Measurements from ENCODE around the gene IL5RA. TPM values are rescaled to one million over a fixed set of nuclear protein-coding genes. Genes with fewer than 3 reads are reported as not detected.

IL5RA gene
- total RNA-seq, 1 experiment from 2014 or later, result not detected

DNA sequence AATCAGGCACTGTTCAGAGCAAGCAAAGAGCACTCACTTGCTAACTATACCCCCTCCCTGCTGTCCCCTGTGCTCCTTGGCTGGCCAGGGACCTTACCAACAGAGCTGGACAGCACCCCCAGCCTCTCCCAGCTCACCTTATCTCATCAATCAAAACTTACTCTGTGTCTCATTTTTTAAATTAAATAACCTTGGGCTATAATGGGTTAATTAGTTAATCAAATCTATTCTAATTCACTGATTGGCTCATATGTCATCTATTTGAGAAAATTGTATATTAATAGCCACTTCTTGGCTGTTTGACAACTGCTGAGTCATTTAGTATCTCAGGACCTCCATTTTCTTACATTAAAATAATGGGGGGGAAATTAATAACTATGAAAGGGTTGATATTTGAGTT lies 22.9 kb downstream of the IL5RA start:
- Histone ChIP-seq H3K4me3 (no peak overlapping the region), H3K9me3 (replicated peaks) (no peaks in the 10 kb centered on the region), H3K27me3 (no peaks in the 10 kb centered on the region), H3K27ac (no peak overlapping the region), H3K36me3 (no peaks in the 10 kb centered on the region), H3K4me1 (no peaks in the 10 kb centered on the region)
- DNase-seq, result no peak

DNA sequence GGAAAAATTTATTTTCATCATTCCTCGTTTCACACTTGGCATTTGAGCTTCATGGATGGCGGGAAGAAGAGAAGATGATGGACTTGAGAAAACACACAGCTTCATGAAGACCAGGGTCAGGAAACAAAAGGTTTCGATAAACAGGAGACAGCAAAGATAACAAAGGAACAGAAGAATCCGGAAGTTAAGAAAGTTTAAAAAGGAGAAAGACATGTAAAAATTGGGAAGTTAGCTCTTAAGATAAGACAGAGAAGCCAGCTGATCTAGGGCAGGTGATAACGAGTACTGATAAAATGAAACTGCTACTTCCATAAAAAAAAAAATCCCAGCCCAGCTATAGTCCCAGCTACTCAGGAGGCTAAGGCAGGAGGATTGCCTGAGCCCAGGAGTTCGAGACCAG lies 23.9 kb downstream of the IL5RA start:
- no peaks in the 10 kb centered on the region for H3K27me3 ChIP-seq
- no peak overlapping the region for H3K27ac ChIP-seq
- H3K9me3 ChIP-seq (replicated peaks), result no peaks in the 10 kb centered on the region
- no peaks in the 10 kb centered on the region for H3K36me3 ChIP-seq
- H3K4me1 ChIP-seq, result no peaks in the 10 kb centered on the region
- H3K4me3 ChIP-seq, result no peak overlapping the region
- no peak for DNase-seq

DNA sequence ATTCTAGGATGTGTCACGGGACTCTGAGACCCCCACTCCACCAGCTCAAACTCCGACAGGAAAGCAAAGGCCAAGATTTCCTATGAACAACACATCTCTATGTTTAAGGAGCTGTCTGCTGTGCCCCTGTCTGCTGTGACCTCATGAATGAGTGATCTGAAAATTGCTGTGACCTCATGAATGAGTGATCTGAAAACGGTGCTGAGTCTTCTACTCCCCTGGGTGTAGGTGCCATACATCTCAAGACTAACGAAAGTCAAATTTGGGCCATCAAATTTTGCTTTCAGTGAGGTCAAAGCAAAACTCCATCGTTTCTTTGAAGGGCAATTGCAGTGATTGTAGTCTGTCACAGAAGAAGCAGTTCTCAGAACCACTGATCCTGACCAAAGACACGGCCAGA lies 24.4 kb downstream of the IL5RA start:
- Histone ChIP-seq H3K9me3 (replicated peaks) (no peaks in the 10 kb centered on the region), H3K27ac (no peak overlapping the region), H3K4me3 (no peak overlapping the region), H3K36me3 (no peaks in the 10 kb centered on the region), H3K4me1 (no peaks in the 10 kb centered on the region), H3K27me3 (no peaks in the 10 kb centered on the region)
- DNase-seq, result no peak

DNA sequence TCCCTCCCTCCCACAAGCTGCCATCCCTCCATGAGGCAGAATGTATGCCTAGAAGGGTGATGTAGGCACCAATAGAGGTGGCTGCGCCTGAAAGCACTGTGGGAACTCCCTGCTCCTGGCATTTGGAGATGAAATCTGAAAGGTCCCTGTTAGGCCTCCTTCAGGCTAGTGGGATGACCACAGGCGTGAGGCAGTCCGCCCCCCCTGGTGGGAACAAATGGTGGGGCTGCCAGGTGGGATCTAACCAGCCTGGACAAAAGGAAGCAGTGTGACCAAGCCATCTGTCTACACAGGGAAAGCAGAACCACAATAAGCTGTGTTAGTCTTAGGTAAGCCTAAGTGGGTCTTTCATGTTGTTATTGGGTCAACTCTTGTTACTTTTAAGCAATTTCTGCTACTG lies 25.3 kb downstream of the IL5RA start:
- DNase-seq, result no peak
- Histone ChIP-seq H3K4me1 (no peaks in the 10 kb centered on the region), H3K27ac (no peak overlapping the region), H3K9me3 (replicated peaks) (no peaks in the 10 kb centered on the region), H3K27me3 (no peaks in the 10 kb centered on the region), H3K36me3 (no peaks in the 10 kb centered on the region), H3K4me3 (no peak overlapping the region)

DNA sequence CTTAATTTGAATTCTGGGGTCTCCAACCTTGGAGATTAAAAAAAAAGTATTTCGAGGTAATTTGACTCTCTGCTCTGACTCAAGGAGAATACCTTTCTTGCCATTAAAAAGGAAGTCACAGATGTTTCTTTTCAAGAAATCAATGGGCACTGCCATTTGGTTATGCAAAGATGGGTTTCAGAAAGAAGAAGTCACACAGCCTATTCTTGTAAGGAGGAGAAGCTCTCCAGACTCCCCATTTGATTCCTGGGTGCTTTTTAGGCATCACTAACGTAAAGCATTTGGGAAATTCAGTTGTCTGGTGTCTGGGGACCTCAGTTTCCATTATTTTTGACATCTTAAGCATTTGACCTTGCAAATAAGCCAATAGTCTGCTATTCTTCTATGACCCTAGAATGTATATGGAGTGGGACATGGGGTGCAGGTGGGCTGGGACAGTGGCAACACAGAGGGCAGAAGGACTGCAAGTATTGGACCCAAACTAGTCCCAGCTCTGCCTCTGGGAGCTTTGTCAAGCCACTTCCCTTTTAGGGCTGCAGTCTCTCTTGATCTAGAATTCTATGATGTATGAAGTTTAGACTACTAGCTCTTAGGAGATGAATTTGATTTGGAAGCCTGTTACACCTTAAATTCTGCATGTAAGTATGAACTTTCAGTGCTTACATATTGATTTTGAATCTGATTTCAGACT lies 27.8 kb downstream of the IL5RA start:
- Histone ChIP-seq H3K9me3 (replicated peaks) (no peaks in the 10 kb centered on the region), H3K4me1 (no peaks in the 10 kb centered on the region), H3K4me3 (no peak overlapping the region), H3K36me3 (no peaks in the 10 kb centered on the region), H3K27me3 (no peaks in the 10 kb centered on the region), H3K27ac (no peak overlapping the region)
- DNase-seq, result no peak

DNA sequence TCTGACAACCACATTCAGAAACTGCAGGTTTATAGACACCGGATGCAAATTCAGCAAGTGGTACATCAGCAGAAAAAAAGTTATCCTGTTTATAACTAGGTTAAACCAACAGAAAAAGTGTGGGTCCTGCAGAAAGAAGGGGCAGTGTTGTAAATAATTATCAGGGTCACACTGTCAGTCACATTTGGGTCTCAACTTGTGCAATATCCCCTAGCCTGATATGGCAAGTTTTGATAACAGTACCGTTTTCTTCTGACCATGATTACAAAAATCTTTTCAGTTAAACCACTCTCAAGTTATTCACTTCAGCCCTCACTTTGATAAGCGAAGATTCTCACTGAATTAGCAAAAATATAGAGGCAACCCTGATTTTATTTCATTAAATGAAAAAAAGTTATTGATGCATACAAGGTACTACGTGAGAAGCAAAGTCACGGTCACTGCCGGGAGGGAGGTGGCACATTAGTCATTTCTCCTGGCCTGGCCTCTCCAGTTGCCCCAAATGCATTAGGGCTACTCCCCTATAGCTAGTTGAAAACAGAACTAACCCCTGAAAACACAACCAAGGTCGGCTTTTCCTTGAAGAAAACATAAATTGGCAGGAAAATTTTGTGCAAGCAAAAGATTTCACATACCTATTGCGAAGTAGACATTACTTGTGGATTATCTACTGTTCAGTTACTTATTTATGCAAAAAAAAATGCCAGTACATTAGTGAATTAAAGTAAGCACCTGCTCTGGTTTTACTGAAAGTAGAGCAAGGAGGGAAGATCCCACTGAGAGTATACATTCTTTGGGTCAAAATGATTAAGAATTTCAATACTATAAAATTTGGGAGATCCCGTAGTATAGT lies 28.6 kb downstream of the IL5RA start:
- Histone ChIP-seq H3K27me3 (no peaks in the 10 kb centered on the region), H3K4me1 (no peaks in the 10 kb centered on the region), H3K9me3 (replicated peaks) (no peaks in the 10 kb centered on the region), H3K4me3 (no peak overlapping the region), H3K36me3 (no peaks in the 10 kb centered on the region), H3K27ac (no peak overlapping the region)
- no peak for DNase-seq

DNA sequence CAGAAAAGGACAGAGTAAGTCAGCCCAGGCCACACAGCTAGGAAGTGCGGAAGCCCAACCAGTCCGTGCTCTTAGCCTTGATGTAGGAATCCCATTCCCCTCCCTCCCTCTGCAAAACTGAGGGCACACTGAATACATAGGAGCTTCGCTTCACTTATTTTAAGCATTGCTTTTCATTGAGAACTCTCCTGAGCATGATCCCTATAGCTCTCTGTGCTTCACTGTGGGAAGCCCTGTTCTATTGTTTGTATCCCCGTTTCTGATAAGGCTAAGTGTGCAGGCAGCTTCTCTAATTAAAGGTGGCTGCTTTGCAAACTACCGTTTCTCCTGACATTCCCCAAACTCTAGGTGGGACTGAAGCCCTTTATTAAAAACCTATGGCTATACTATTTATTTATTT lies 29.9 kb downstream of the IL5RA start:
- DNase-seq, result no peak
- Histone ChIP-seq H3K27ac (no peak overlapping the region), H3K27me3 (no peaks in the 10 kb centered on the region)

DNA sequence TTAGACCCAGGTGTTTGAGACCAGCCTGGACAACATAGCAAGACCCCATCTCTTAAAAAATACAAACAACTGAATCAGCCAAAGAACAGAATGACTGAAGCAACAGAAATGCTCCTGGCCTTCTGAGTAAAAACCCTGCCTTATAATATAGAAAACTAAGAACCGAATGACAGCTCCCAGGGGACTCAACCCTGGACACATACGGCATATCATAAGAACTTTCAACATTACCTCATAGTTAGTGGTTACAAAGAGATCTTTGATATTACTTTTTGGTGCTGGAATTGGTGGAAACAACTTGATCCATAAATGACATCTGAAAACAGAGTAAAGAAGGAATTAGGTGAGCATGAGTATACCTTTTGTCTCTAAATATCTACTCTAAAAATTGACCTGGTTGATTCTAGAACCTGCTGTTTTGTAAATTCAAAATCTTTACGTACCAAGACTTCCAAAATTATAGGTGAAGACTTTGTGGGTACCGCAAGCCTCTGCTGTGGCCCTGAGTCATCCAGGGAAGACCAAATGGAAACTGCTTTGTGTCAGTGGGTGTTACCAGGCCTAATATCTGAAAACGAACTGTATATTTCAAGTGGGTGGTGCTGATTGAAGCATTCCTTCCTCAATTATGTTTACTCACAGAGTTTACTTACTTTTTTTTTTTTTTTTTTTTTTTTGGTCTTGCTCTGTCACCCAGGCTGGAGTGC lies 35.5 kb downstream of the IL5RA start:
- Histone ChIP-seq H3K9me3 (replicated peaks) (no peaks in the 10 kb centered on the region), H3K27ac (no peak overlapping the region), H3K4me3 (no peak overlapping the region), H3K27me3 (no peaks in the 10 kb centered on the region), H3K4me1 (no peaks in the 10 kb centered on the region), H3K36me3 (no peaks in the 10 kb centered on the region)
- DNase-seq, result no peak

More for the DNA sequence above, 29.9 kb downstream of the IL5RA start:
- Histone ChIP-seq H3K4me1 (no peaks in the 10 kb centered on the region), H3K36me3 (no peaks in the 10 kb centered on the region), H3K9me3 (replicated peaks) (no peaks in the 10 kb centered on the region), H3K4me3 (no peak overlapping the region)

DNA sequence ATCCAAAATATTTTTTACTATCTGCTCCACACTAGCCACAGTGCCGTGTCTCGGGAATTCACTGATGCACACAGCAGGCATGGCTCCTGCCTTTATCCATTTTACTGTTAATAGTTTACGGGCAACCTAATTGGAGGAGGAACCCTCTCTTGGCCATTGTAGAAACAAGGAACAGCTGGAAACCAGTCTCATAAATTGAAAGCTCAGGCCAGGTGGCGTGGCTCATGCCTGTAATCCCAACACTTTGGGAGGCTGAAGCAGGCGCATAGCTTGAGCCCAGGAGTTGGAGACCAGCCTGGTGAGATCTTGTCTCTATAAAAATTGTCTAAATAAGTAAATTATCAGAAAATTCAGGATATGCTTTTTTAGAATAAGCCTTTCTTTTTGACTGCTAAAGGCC lies 39.0 kb downstream of the IL5RA start:
- Histone ChIP-seq H3K4me1 (no peaks in the 10 kb centered on the region), H3K27me3 (no peaks in the 10 kb centered on the region), H3K27ac (no peak overlapping the region), H3K9me3 (replicated peaks) (no peaks in the 10 kb centered on the region), H3K36me3 (no peaks in the 10 kb centered on the region), H3K4me3 (no peak overlapping the region)
- peak; percentile 44 to 71 for DNase-seq

DNA sequence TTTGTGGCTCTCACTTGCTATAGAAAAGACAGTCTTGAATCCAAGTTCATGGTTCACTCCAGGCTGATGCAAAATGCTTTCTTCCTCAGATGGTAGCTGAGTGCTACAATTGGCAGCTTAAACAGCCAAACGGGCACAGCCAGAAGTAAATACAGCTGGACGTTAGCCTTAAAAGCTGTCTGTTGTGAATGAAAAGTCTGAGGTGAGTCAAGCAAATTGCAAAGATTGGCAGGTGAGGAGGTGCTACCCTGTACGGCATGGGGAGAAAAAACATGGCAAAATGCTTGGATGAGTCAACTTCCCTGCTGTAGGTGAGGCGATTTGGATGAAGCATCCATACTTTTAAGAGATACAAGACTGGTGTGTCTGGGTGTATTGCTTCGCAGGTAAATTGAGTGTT lies 40.5 kb downstream of the IL5RA start:
- H3K4me1 ChIP-seq, result no peaks in the 10 kb centered on the region
- no peak for DNase-seq
- H3K36me3 ChIP-seq, result no peaks in the 10 kb centered on the region
- no peak overlapping the region for H3K27ac ChIP-seq
- H3K9me3 ChIP-seq (replicated peaks), result no peaks in the 10 kb centered on the region
- no peaks in the 10 kb centered on the region for H3K27me3 ChIP-seq
- no peak overlapping the region for H3K4me3 ChIP-seq

DNA sequence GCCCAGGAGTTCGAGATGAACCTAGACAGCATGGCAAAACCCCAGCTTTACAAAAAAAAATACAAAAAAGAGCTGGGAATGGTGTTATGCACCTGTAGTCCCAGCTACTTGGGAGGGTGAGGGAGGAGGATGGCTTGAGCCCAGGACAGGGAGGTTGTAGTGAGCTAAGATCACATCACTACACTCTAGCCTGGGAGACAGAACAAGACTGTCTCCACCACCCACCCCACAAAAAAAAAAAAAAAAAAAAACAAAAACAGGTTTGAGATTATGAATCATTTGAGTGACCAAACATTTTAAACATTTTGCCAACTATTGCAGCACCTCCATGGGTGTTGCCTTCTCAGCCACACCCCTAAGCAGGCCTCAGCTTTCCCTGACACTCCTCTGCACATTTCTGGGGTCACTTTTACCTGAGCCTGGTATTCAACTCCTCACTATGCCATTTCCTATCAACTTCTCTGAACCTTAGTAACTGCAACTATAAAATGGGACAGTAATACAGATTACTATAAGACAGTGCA lies 41.8 kb downstream of the IL5RA start:
- Histone ChIP-seq H3K36me3 (no peaks in the 10 kb centered on the region), H3K4me3 (no peak overlapping the region), H3K27me3 (no peaks in the 10 kb centered on the region), H3K9me3 (replicated peaks) (no peaks in the 10 kb centered on the region), H3K27ac (no peak overlapping the region), H3K4me1 (no peaks in the 10 kb centered on the region)
- no peak for DNase-seq

DNA sequence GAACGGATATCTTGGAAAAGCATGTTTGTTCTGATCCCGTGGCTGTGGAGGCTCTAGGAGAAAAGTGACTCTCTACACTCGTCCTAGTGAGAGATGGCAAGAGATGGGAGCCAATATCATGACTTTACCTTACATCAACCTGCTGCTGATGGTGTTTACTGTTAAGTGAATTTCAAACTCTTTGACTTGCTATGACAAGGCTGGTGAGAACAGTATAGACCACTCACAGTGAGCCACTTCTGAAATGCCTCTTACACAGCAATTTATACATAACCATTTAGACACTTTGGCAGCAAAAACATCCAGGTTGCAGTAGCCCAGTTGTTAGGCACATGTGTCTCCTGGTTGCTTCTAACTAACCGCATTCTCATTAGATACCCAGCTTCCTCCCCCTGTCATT lies 43.3 kb downstream of the IL5RA start:
- Histone ChIP-seq H3K27me3 (no peaks in the 10 kb centered on the region), H3K9me3 (replicated peaks) (no peaks in the 10 kb centered on the region), H3K27ac (no peak overlapping the region), H3K4me1 (no peaks in the 10 kb centered on the region), H3K4me3 (no peak overlapping the region), H3K36me3 (no peaks in the 10 kb centered on the region)
- no peak for DNase-seq

DNA sequence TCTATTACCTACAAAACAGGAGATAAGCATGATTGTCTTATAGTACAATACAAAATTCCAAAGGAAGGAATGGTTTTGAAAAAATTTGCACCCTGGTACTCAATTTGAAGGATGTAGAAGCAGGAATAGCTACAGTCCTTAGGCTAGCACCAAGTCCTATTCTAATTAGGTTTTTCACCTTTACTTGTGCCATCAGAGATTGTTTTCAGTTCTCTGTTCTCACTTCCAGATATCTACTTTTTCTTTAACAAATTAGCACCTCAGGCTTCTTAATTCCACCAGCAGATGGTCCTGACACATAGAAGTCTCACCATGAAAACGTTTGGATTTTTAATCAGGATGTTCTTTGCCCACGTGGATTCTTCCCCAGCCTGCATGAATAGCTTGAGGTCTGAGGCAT lies 43.8 kb downstream of the IL5RA start:
- Histone ChIP-seq H3K27me3 (no peaks in the 10 kb centered on the region), H3K36me3 (no peaks in the 10 kb centered on the region), H3K4me3 (no peak overlapping the region), H3K4me1 (no peaks in the 10 kb centered on the region), H3K9me3 (replicated peaks) (no peaks in the 10 kb centered on the region), H3K27ac (no peak overlapping the region)
- DNase-seq, result no peak

DNA sequence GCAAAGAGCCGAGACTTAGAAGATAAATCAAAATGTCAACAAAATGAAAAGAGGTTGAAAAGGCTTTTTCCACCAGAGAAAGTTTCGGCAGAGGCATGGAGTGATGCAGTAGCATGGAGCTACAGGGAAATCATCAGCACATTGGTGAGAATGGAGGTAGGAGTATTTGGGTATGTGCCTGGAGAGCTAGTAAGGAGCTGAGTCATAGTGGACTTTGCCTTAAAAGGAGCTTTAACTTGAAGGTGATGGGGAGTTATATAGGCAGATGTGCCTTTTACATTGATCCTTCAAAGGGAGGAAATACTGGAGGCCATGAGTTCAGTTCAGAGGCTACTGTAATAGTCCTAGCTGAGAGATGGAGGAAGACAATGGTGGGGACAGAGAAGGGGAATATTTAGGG lies 44.3 kb downstream of the IL5RA start:
- H3K27ac ChIP-seq, result no peak overlapping the region
- H3K4me1 ChIP-seq, result no peaks in the 10 kb centered on the region
- H3K36me3 ChIP-seq, result no peaks in the 10 kb centered on the region
- DNase-seq, result no peak
- H3K4me3 ChIP-seq, result no peak overlapping the region
- H3K27me3 ChIP-seq, result no peaks in the 10 kb centered on the region
- H3K9me3 ChIP-seq (replicated peaks), result no peaks in the 10 kb centered on the region

DNA sequence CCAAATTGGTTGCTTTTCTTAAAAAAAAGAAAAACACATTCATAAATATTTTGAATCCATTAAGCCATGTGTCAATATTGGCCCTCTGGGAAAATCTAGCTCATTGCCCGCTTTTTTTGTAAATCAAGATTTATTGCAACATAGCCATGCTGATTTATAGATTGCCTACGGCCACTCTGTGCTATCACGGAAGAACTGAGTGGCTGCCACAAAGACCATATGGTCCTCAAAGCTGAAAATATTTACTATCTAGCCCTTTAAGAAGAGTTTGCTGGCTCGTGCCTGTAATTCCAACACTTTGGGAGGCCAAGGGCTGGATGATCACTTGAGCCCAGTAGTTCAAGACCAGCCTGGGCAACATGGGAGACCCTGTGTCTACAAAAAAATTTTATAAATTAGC lies 45.9 kb downstream of the IL5RA start:
- no peak overlapping the region for H3K27ac ChIP-seq
- DNase-seq, result no peak
- no peaks in the 10 kb centered on the region for H3K27me3 ChIP-seq
- no peaks in the 10 kb centered on the region for H3K36me3 ChIP-seq
- no peaks in the 10 kb centered on the region for H3K4me1 ChIP-seq
- no peak overlapping the region for H3K4me3 ChIP-seq
- no peaks in the 10 kb centered on the region for H3K9me3 ChIP-seq (replicated peaks)
